HepG2 (cell line): ENCODE data around the gene CAPN6. TPM values are rescaled to one million over a fixed set of nuclear protein-coding genes. Genes with fewer than 3 reads are reported as not detected.

Experiments
- ATAC-seq: fragments of 200-7000 bp; cut with Tn5 transposase; 3 replicates; pipeline ENCODE4 v1.9.1; 2020; ENCODE audit warnings: mild to moderate bottlenecking, moderate library complexity
- BruUV-seq: library from RNA; stranded (reverse); fragments of 400-500 nt; replicated peaks from 2 replicates; lab custom pipeline; 2021; lab: Mats Ljungman, UMichigan
- CTCF ChIA-PET: fragments of 300-600 bp; formaldehyde crosslinking; extraction: SDS; loops from one replicate; lab custom pipeline; 2021; ENCODE audit warnings: low total read pairs, inconsistent platforms, low intra/inter-chr PET ratio; lab: Yijun Ruan, JAX
- POLR2A ChIA-PET: fragments of 350-600 bp; sonication (Branson Sonifier 250); formaldehyde crosslinking; loops from one replicate; lab custom pipeline; 2020; ENCODE audit warnings: antibody characterized with exemption, inconsistent platforms; lab: Yijun Ruan, JAX
- DNase-seq: peaks from one replicate; pipeline ENCODE4 v3.0.0-alpha.2; 2015; ENCODE audit warnings: low spot score
- FAIRE-seq: peaks from 3 replicates; lab custom pipeline; 2011; peaks lifted over from hg19 to GRCh38; lab: Jason Lieb, UNC
- H2AFZ ChIP-seq: one replicate; pipeline ENCODE4 v1.6.1; 2011; ENCODE audit warnings: low read length, inconsistent platforms
- H3K27ac ChIP-seq: fragments of 300-600 bp; 3 replicates; pipeline ENCODE4 v1.8.0; 2011; ENCODE audit warnings: mixed run types, mild to moderate bottlenecking, mixed read lengths, low read length, inconsistent platforms; ENCODE audit not compliant: insufficient read depth; ENCODE audit errors: extremely low read length
- H3K27me3 ChIP-seq, 2 experiments: fragments of 200-600 bp in 1 of 2; 2 replicates in 1 of 2; 3 replicates in 1 of 2; pipeline versions ENCODE4 v1.6.0 to v1.8.0; 2011; ENCODE audit warnings: low read length in 2 of 2, mild to moderate bottlenecking in 2 of 2, moderate library complexity in 2 of 2, inconsistent platforms in 1 of 2; ENCODE audit not compliant: insufficient read depth in 2 of 2, control insufficient read depth in 1 of 2
- H3K36me3 ChIP-seq, 2 experiments: fragments of 200-600 bp in 1 of 2; replicated peaks in 1 of 2; 2 replicates in 1 of 2; 3 replicates in 1 of 2; pipeline versions ENCODE4 v1.5.1 to v1.8.0; 2011; ENCODE audit warnings: low read length in 2 of 2, inconsistent platforms in 1 of 2; ENCODE audit not compliant: insufficient read depth in 2 of 2, control insufficient read depth in 1 of 2
- H3K4me1 ChIP-seq: 2 replicates; pipeline ENCODE4 v1.5.1; 2012; ENCODE audit warnings: low read length, inconsistent platforms; ENCODE audit not compliant: insufficient read depth
- H3K4me2 ChIP-seq: 2 replicates; pipeline ENCODE4 v1.6.0; 2011; ENCODE audit warnings: low read depth, low read length, inconsistent platforms
- H3K4me3 ChIP-seq, 3 experiments: fragments of 200-600 bp in 1 of 3; sonication (generic), shearing (Covaris generic) in 1 of 3; replicated peaks in 1 of 3; 2 replicates each; pipeline ENCODE4 v1.5.1; 2011 to 2016; ENCODE audit warnings: low read length in 3 of 3, inconsistent platforms in 2 of 3, low read depth in 2 of 3, mild to moderate bottlenecking in 2 of 3, control low read depth in 1 of 3, mixed read lengths in 1 of 3; ENCODE audit not compliant: insufficient read depth in 1 of 3
- H3K79me2 ChIP-seq: one replicate; pipeline ENCODE4 v1.6.1; 2011; ENCODE audit warnings: low read length, inconsistent platforms; ENCODE audit not compliant: insufficient read depth
- H3K9ac ChIP-seq: 2 replicates; pipeline ENCODE4 v1.6.0; 2011; ENCODE audit warnings: mild to moderate bottlenecking, low read depth, low read length, inconsistent platforms; ENCODE audit not compliant: insufficient read depth
- H3K9me3 ChIP-seq: 2 replicates; pipeline ENCODE4 v1.5.1; 2012; ENCODE audit warnings: mild to moderate bottlenecking, low read length
- H4K20me1 ChIP-seq: 2 replicates; pipeline ENCODE4 v1.6.0; 2011; ENCODE audit warnings: inconsistent platforms, mild to moderate bottlenecking, low read length, moderate library complexity; ENCODE audit not compliant: insufficient read depth
- CBX2 ChIP-seq, 2 experiments: fragments of 200-600 bp in 1 of 2; sonication (generic); formaldehyde crosslinking in 1 of 2; IDR thresholded peaks; 2 replicates each; pipeline versions ENCODE4 v1.7.0 to v1.8.1; 2018 to 2022; ENCODE audit warnings: low read depth in 2 of 2, low read length in 1 of 2, mild to moderate bottlenecking in 1 of 2, missing genetic modification reagents in 1 of 2
- DNMT3B ChIP-seq: conservative IDR thresholded peaks from 2 replicates; pipeline ENCODE4 v1.6.1; 2016; ENCODE audit warnings: missing biosample characterization, control low read depth
- ELF4 ChIP-seq: sonication (generic); formaldehyde crosslinking; IDR thresholded peaks from 2 replicates; pipeline ENCODE4 v1.5.0; 2020; ENCODE audit warnings: missing genetic modification reagents, mild to moderate bottlenecking, moderate library complexity, borderline replicate concordance
- GZF1 ChIP-seq: sonication (generic); formaldehyde crosslinking; IDR thresholded peaks from 2 replicates; pipeline ENCODE4 v1.5.1; 2020; ENCODE audit warnings: mild to moderate bottlenecking, missing genetic modification reagents
- HMG20B ChIP-seq: conservative IDR thresholded peaks from 2 replicates; pipeline ENCODE4 v1.6.1; 2016; ENCODE audit warnings: missing genetic modification reagents, missing compliant biosample characterization
- JUND ChIP-seq: sonication (generic); formaldehyde crosslinking; IDR thresholded peaks from 2 replicates; pipeline ENCODE4 v1.8.0; 2022; ENCODE audit warnings: mild to moderate bottlenecking, missing genetic modification reagents
- RXRB ChIP-seq: IDR thresholded peaks from 2 replicates; pipeline ENCODE4 v1.6.1; 2016; ENCODE audit warnings: borderline replicate concordance, missing genetic modification reagents, missing compliant biosample characterization
- SIN3B ChIP-seq: fragments of 150-350 bp; IDR thresholded peaks from 2 replicates; pipeline ENCODE4 v1.6.1; 2014; ENCODE audit warnings: low read length
- SMAD1 ChIP-seq: sonication (generic); formaldehyde crosslinking; IDR thresholded peaks from 2 replicates; pipeline ENCODE4 v1.4.0; 2020; ENCODE audit warnings: missing genetic modification reagents, low read depth, mild to moderate bottlenecking, borderline replicate concordance
- ZNF136 ChIP-seq: sonication (generic); formaldehyde crosslinking; IDR thresholded peaks from 2 replicates; pipeline ENCODE4 v1.8.1; 2022; ENCODE audit warnings: low read depth, mild to moderate bottlenecking, moderate library complexity, missing genetic modification reagents
- ZNF251 ChIP-seq: sonication (generic); formaldehyde crosslinking; IDR thresholded peaks from 2 replicates; pipeline ENCODE4 v1.9.0; 2021; ENCODE audit warnings: mild to moderate bottlenecking, missing genetic modification reagents
- ZNF468 ChIP-seq: sonication (generic); formaldehyde crosslinking; IDR thresholded peaks from 2 replicates; pipeline ENCODE4 v1.8.0; 2022; ENCODE audit warnings: mild to moderate bottlenecking, moderate library complexity, missing genetic modification reagents
- ZNF496 ChIP-seq: sonication (generic); formaldehyde crosslinking; IDR thresholded peaks from 2 replicates; pipeline ENCODE4 v1.8.1; 2023; ENCODE audit warnings: mild to moderate bottlenecking, moderate library complexity, missing genetic modification reagents; ENCODE audit not compliant: insufficient replicate concordance
- ZSCAN29 ChIP-seq: sonication (generic); formaldehyde crosslinking; conservative IDR thresholded peaks from 2 replicates; pipeline ENCODE4 v1.4.0; 2020; ENCODE audit warnings: mild to moderate bottlenecking, missing genetic modification reagents
- WGBS: methylation state at CpG from one replicate; pipeline ENCODE4 v1.1.6; 2017; ENCODE audit warnings: low lambda C conversion rate; 5-methylcytosine and 5-hydroxymethylcytosine counted together
- in situ Hi-C: cut with HindIII; loops from 2 replicates; pipeline ENCODE4 v1.10.0; 2017; ENCODE audit warnings: low pct_unique_long_range_greater_than_20kb; ENCODE audit not compliant: extremely low pct_ligation_motif_present
- intact Hi-C: fragments of 100-400 bp; cut with micrococcal nuclease; formaldehyde crosslinking; loops from one replicate; pipeline ENCODE4 v1.10.0; 2022; ENCODE audit not compliant: unreplicated experiment
- polyA plus RNA-seq, 8 experiments: library from polyadenylated mRNA; depleted of rRNA in 3 of 8; stranded (reverse) in 7 of 8; unstranded in 1 of 8; fragments of >200 nt; fragmentation: Illumina TruSeq in 4 of 8; extraction: Trizol in 4 of 8; gene quantifications; 2 replicates each; pipeline versions ENCODE4 v1.2.1 to v1.2.3, GENCODE V29; 2011 to 2016; ENCODE audit warnings: low read depth in 4 of 8, missing spikeins in 1 of 8, mixed read lengths in 1 of 8; ENCODE audit not compliant: insufficient read depth in 1 of 8
- total RNA-seq, 5 experiments: library from RNA; depleted of rRNA; stranded (reverse); fragments of >200 nt; fragmentation: Illumina TruSeq; extraction: Trizol; gene quantifications; 2 replicates each; pipeline ENCODE4 v1.2.3, GENCODE V29; 2016; ENCODE audit warnings: low read depth in 1 of 5
- TF ChIP-seq, protein P1 (sequence below), 2 experiments: IDR thresholded peaks; 2 replicates each; pipeline ENCODE4 v1.6.1; 2011 to 2012; ENCODE audit warnings: low read length in 2 of 2, borderline replicate concordance in 1 of 2, low read depth in 1 of 2, mild to moderate bottlenecking in 1 of 2, moderate library complexity in 1 of 2
- TF ChIP-seq, protein P2 (sequence below): sonication (generic); formaldehyde crosslinking; IDR thresholded peaks from 2 replicates; pipeline ENCODE4 v1.4.0; 2020; ENCODE audit warnings: missing genetic modification reagents; ENCODE audit errors: not compliant biosample characterization
- TF ChIP-seq, protein P3 (sequence below): IDR thresholded peaks from 2 replicates; pipeline ENCODE4 v1.6.1; 2012; ENCODE audit warnings: low read length, improper control_type of control experiment

CAPN6 gene
- total and polyA plus RNA-seq, 2 of the 13 experiments (the other 11 are each of a cell fraction or from before 2014, with no cell fraction given), result not detected

DNA sequence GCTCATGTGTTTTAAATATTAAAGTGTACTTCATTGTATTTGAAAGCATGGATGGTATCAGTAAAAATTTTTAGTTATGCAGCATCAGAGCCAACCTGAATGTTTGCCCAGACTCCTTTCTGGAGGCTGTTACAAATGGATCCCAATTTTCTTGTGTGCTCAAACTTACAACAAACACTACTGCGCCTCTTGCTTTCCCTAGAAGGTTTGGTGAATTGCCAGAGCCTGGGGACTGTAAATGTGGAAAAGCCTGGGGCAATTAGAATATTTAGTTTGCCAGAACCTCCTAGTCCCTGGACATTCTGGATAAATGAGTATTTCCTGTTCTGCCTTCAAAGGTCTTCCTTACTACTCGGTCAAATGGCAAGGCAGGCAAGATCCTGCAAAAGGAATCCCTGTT, 4.8 kb downstream of the CAPN6 start:
- 50% methylated on average over 2 of the region's 2 CpGs for WGBS
- no peak overlapping the region for H3K9ac ChIP-seq
- no peak overlapping the region for H3K27ac ChIP-seq
- H3K79me2 ChIP-seq, result no peaks in the 10 kb centered on the region
- H3K4me2 ChIP-seq, result no peak overlapping the region
- no peaks in the 10 kb centered on the region for H3K9me3 ChIP-seq
- ChIA-PET CTCF (no interaction called here), POLR2A (no interaction called here)
- BruUV-seq, result no TSS peak
- in situ Hi-C loops, result no loop called here
- H4K20me1 ChIP-seq, result no peaks in the 10 kb centered on the region
- DNase-seq (no peak), ATAC-seq (no peak), FAIRE-seq (no peak)
- no peaks in the 10 kb centered on the region for H3K4me1 ChIP-seq
- H3K4me3 ChIP-seq, result no peak overlapping the region
- no peaks in the 10 kb centered on the region for H3K36me3 ChIP-seq
- H3K27me3 ChIP-seq, result no peaks in the 10 kb centered on the region
- H2AFZ ChIP-seq, result no peak overlapping the region
- intact Hi-C loops, result no loop called here
- TF ChIP-seq GZF1 (CRISPR knock-in tag), result no peak
- TF ChIP-seq SIN3B, result no peak
- no peak for TF ChIP-seq ELF4 (CRISPR knock-in tag)
- TF ChIP-seq DNMT3B (CRISPR knock-in tag), result no peak
- TF ChIP-seq ZNF496 (CRISPR knock-in tag), result no peak
- no peak for TF ChIP-seq RXRB
- TF ChIP-seq JUND, result no peak
- TF ChIP-seq, protein P1, sequence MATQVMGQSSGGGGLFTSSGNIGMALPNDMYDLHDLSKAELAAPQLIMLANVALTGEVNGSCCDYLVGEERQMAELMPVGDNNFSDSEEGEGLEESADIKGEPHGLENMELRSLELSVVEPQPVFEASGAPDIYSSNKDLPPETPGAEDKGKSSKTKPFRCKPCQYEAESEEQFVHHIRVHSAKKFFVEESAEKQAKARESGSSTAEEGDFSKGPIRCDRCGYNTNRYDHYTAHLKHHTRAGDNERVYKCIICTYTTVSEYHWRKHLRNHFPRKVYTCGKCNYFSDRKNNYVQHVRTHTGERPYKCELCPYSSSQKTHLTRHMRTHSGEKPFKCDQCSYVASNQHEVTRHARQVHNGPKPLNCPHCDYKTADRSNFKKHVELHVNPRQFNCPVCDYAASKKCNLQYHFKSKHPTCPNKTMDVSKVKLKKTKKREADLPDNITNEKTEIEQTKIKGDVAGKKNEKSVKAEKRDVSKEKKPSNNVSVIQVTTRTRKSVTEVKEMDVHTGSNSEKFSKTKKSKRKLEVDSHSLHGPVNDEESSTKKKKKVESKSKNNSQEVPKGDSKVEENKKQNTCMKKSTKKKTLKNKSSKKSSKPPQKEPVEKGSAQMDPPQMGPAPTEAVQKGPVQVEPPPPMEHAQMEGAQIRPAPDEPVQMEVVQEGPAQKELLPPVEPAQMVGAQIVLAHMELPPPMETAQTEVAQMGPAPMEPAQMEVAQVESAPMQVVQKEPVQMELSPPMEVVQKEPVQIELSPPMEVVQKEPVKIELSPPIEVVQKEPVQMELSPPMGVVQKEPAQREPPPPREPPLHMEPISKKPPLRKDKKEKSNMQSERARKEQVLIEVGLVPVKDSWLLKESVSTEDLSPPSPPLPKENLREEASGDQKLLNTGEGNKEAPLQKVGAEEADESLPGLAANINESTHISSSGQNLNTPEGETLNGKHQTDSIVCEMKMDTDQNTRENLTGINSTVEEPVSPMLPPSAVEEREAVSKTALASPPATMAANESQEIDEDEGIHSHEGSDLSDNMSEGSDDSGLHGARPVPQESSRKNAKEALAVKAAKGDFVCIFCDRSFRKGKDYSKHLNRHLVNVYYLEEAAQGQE (IDR thresholded peaks at IDR 0.05; ENCODE audit: borderline replicate concordance in 1 of 2, low read depth in 1 of 2, low read length in 2 of 2), result no peak
- no peak for TF ChIP-seq ZSCAN29 (CRISPR knock-in tag)
- TF ChIP-seq CBX2 (IDR thresholded peaks at IDR 0.05; ENCODE audit: low read depth, low read length), result no peak
- TF ChIP-seq CBX2 (CRISPR knock-in tag; IDR thresholded peaks at IDR 0.05; ENCODE audit: low read depth), result no peak
- TF ChIP-seq ZNF136 (CRISPR knock-in tag), result no peak
- no peak for TF ChIP-seq ZNF251 (CRISPR knock-in tag)
- TF ChIP-seq, protein P2, sequence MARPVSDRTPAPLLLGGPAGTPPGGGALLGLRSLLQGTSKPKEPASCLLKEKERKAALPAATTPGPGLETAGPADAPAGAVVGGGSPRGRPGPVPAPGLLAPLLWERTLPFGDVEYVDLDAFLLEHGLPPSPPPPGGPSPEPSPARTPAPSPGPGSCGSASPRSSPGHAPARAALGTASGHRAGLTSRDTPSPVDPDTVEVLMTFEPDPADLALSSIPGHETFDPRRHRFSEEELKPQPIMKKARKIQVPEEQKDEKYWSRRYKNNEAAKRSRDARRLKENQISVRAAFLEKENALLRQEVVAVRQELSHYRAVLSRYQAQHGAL, result no peak
- TF ChIP-seq ZNF468 (CRISPR knock-in tag), result no peak
- TF ChIP-seq, protein P3, sequence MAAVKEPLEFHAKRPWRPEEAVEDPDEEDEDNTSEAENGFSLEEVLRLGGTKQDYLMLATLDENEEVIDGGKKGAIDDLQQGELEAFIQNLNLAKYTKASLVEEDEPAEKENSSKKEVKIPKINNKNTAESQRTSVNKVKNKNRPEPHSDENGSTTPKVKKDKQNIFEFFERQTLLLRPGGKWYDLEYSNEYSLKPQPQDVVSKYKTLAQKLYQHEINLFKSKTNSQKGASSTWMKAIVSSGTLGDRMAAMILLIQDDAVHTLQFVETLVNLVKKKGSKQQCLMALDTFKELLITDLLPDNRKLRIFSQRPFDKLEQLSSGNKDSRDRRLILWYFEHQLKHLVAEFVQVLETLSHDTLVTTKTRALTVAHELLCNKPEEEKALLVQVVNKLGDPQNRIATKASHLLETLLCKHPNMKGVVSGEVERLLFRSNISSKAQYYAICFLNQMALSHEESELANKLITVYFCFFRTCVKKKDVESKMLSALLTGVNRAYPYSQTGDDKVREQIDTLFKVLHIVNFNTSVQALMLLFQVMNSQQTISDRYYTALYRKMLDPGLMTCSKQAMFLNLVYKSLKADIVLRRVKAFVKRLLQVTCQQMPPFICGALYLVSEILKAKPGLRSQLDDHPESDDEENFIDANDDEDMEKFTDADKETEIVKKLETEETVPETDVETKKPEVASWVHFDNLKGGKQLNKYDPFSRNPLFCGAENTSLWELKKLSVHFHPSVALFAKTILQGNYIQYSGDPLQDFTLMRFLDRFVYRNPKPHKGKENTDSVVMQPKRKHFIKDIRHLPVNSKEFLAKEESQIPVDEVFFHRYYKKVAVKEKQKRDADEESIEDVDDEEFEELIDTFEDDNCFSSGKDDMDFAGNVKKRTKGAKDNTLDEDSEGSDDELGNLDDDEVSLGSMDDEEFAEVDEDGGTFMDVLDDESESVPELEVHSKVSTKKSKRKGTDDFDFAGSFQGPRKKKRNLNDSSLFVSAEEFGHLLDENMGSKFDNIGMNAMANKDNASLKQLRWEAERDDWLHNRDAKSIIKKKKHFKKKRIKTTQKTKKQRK, result no peak
- TF ChIP-seq HMG20B (CRISPR knock-in tag), result no peak
- TF ChIP-seq SMAD1, result no peak
